H9 (cell line): ENCODE results near the gene MYO18A. TPM values are rescaled to one million over a fixed set of nuclear protein-coding genes. Genes with fewer than 3 reads are reported as not detected.

Experiments used
- DNase-seq: peaks from one replicate; pipeline ENCODE4 v3.0.0-alpha.2; 2017
- H2AFZ ChIP-seq: one replicate; pipeline ENCODE4 v1.6.1; 2013; ENCODE audit warnings: mild to moderate bottlenecking, low read length, control low read depth, moderate library complexity
- H2AK5ac ChIP-seq: 2 replicates; pipeline ENCODE4 v1.6.1; 2013; ENCODE audit warnings: low read length, control low read depth, mixed read lengths; ENCODE audit not compliant: insufficient read length
- H2BK120ac ChIP-seq: one replicate; pipeline ENCODE4 v1.6.1; 2013; ENCODE audit warnings: low read depth, mild to moderate bottlenecking, low read length, control low read depth, inconsistent platforms; ENCODE audit not compliant: poor library complexity, severe bottlenecking
- H2BK12ac ChIP-seq: 2 replicates; pipeline ENCODE4 v1.6.1; 2013; ENCODE audit warnings: low read length, control low read depth, mixed read lengths, low read depth; ENCODE audit not compliant: insufficient read length
- H2BK15ac ChIP-seq: 2 replicates; pipeline ENCODE4 v1.6.1; 2013; ENCODE audit warnings: low read depth, low read length, control low read depth
- H2BK20ac ChIP-seq: one replicate; pipeline ENCODE4 v1.6.1; 2013; ENCODE audit warnings: low read depth, mild to moderate bottlenecking, low read length, control low read depth, inconsistent platforms; ENCODE audit not compliant: poor library complexity, severe bottlenecking
- H2BK5ac ChIP-seq: 2 replicates; pipeline ENCODE4 v1.6.1; 2013; ENCODE audit warnings: low read length, control low read depth, mixed read lengths; ENCODE audit not compliant: insufficient read length
- H3K14ac ChIP-seq: 2 replicates; pipeline ENCODE4 v1.6.1; 2013; ENCODE audit warnings: low read length, control low read depth; ENCODE audit not compliant: insufficient read depth
- H3K18ac ChIP-seq: 2 replicates; pipeline ENCODE4 v1.6.1; 2013; ENCODE audit warnings: low read depth, mild to moderate bottlenecking, mixed read lengths, low read length, control low read depth; ENCODE audit not compliant: insufficient read length
- H3K23ac ChIP-seq: 2 replicates; pipeline ENCODE4 v1.6.1; 2013; ENCODE audit warnings: low read length, control low read depth, mixed read lengths, low read depth; ENCODE audit not compliant: insufficient read length
- H3K23me2 ChIP-seq: 2 replicates; pipeline ENCODE4 v1.6.1; 2013; ENCODE audit warnings: low read depth, mild to moderate bottlenecking, mixed read lengths, low read length, control low read depth; ENCODE audit not compliant: insufficient read length, poor library complexity, severe bottlenecking
- H3K27ac ChIP-seq: 2 replicates; pipeline ENCODE4 v1.5.1; 2013; ENCODE audit warnings: low read length, control low read depth, mixed read lengths, low read depth; ENCODE audit not compliant: insufficient read length
- H3K27me3 ChIP-seq: 2 replicates; pipeline ENCODE4 v1.6.1; 2013; ENCODE audit warnings: low read length, control low read depth, inconsistent platforms; ENCODE audit not compliant: insufficient read depth
- H3K4ac ChIP-seq: 2 replicates; pipeline ENCODE4 v1.6.1; 2013; ENCODE audit warnings: low read depth, mild to moderate bottlenecking, control low read depth, inconsistent platforms, low read length, moderate library complexity
- H3K4me1 ChIP-seq: 2 replicates; pipeline ENCODE4 v1.6.1; 2013; ENCODE audit warnings: low read length, control low read depth, inconsistent platforms; ENCODE audit not compliant: insufficient read depth
- H3K4me2 ChIP-seq: 2 replicates; pipeline ENCODE4 v1.6.1; 2013; ENCODE audit warnings: low read length, control low read depth, mixed read lengths; ENCODE audit not compliant: insufficient read length, insufficient read depth
- H3K56ac ChIP-seq: 2 replicates; pipeline ENCODE4 v1.6.1; 2013; ENCODE audit warnings: low read depth, mild to moderate bottlenecking, mixed read lengths, low read length, control low read depth; ENCODE audit not compliant: insufficient read length
- H3K79me1 ChIP-seq: 2 replicates; pipeline ENCODE4 v1.6.1; 2013; ENCODE audit warnings: low read depth, mild to moderate bottlenecking, moderate library complexity, low read length, control low read depth, inconsistent platforms; ENCODE audit not compliant: insufficient read depth, poor library complexity, severe bottlenecking
- H3K79me2 ChIP-seq: 2 replicates; pipeline ENCODE4 v1.6.1; 2013; ENCODE audit warnings: low read length, control low read depth, inconsistent platforms; ENCODE audit not compliant: insufficient read depth
- H3K9ac ChIP-seq: 2 replicates; pipeline ENCODE4 v1.6.1; 2013; ENCODE audit warnings: low read length, control low read depth, mixed read lengths; ENCODE audit not compliant: insufficient read length; ENCODE audit errors: extremely low read depth
- H3K9me3 ChIP-seq: one replicate; pipeline ENCODE4 v1.6.1; 2013; ENCODE audit warnings: low read depth, low read length, inconsistent platforms; ENCODE audit not compliant: control insufficient read depth
- H3T11ph ChIP-seq: one replicate; pipeline ENCODE4 v1.6.1; 2013; ENCODE audit warnings: mild to moderate bottlenecking, low read length, control low read depth, inconsistent platforms
- H4K20me1 ChIP-seq: one replicate; pipeline ENCODE4 v1.6.1; 2013; ENCODE audit not compliant: control insufficient read depth, insufficient read length, insufficient read depth
- H4K5ac ChIP-seq: 2 replicates; pipeline ENCODE4 v1.6.1; 2013; ENCODE audit warnings: low read depth, mild to moderate bottlenecking, mixed read lengths, low read length, control low read depth; ENCODE audit not compliant: insufficient read length
- H4K8ac ChIP-seq: replicated peaks from 2 replicates; pipeline ENCODE4 v1.6.1; 2013; ENCODE audit warnings: low read length, control low read depth, mixed read lengths, low read depth; ENCODE audit not compliant: insufficient read length
- H4K91ac ChIP-seq: 2 replicates; pipeline ENCODE4 v1.6.1; 2013; ENCODE audit warnings: low read depth, mild to moderate bottlenecking, moderate library complexity, mixed read lengths, low read length, control low read depth; ENCODE audit not compliant: insufficient read length
- H3K27ac Mint-ChIP-seq, 3 experiments: 2 replicates in 2 of 3; 3 replicates in 1 of 3; pipeline ENCODE4 v1.8.0; 2020 to 2021; ENCODE audit warnings: mixed read lengths in 3 of 3, mild to moderate bottlenecking in 1 of 3, moderate library complexity in 1 of 3
- H3K27me3 Mint-ChIP-seq: 2 replicates; pipeline ENCODE4 v1.8.0; 2021; ENCODE audit warnings: low read depth, mild to moderate bottlenecking, moderate library complexity, mixed read lengths
- H3K36me3 Mint-ChIP-seq, 3 experiments: 2 replicates in 2 of 3; 3 replicates in 1 of 3; pipeline ENCODE4 v1.8.0; 2020 to 2021; ENCODE audit warnings: low read depth in 3 of 3, mixed read lengths in 3 of 3; ENCODE audit not compliant: insufficient read depth in 1 of 3
- H3K4me1 Mint-ChIP-seq, 2 experiments: 2 replicates each; pipeline ENCODE4 v1.8.0; 2020; ENCODE audit warnings: mixed read lengths in 2 of 2
- H3K4me3 Mint-ChIP-seq, 2 experiments: 2 replicates in 1 of 2; 3 replicates in 1 of 2; pipeline ENCODE4 v1.8.0; 2020 to 2021; ENCODE audit warnings: mild to moderate bottlenecking in 2 of 2, mixed read lengths in 2 of 2, moderate library complexity in 1 of 2
- H3K9me3 Mint-ChIP-seq, 2 experiments: 2 replicates in 1 of 2; 3 replicates in 1 of 2; pipeline ENCODE4 v1.8.0; 2020; ENCODE audit warnings: mild to moderate bottlenecking in 2 of 2, mixed read lengths in 2 of 2, moderate library complexity in 1 of 2
- CTCF ChIP-seq: fragments of 200-600 bp; sonication (generic); conservative IDR thresholded peaks from 3 replicates; pipeline ENCODE4 v1.8.0; 2021; ENCODE audit warnings: antibody characterized with exemption, mild to moderate bottlenecking
- WGBS: extraction: QIAGEN DNeasy Blood & Tissue Kit; methylation state at CpG from one replicate; pipeline ENCODE4 v1.1.7; 2013; ENCODE audit warnings: missing lambda C conversion rate, low lambda C conversion rate, mixed read lengths; ENCODE audit not compliant: insufficient read length; ENCODE audit errors: extremely low coverage; 5-methylcytosine and 5-hydroxymethylcytosine counted together
- total RNA-seq: library from RNA; stranded (reverse); gene quantifications from 2 replicates; pipeline ENCODE4 v1.2.1, GENCODE V29; 2021

MYO18A gene
- total RNA-seq, 1 experiment from 2014 or later: 21.6 TPM

GRCh38 chr17:29210879-29211278, 30.7 kb upstream of the MYO18A start:
- no CpG with 5 or more reads among the region's 2 CpGs for WGBS
- H4K8ac ChIP-seq: no peak overlapping the region
- no peak for DNase-seq
- H4K20me1 ChIP-seq: no peaks in the 10 kb centered on the region
- no peak overlapping the region for H4K5ac ChIP-seq
- no peak for TF ChIP-seq CTCF
- H3K14ac ChIP-seq: no peak overlapping the region
- no peak overlapping the region for H3K23ac ChIP-seq
- H4K91ac ChIP-seq: no peak overlapping the region
- no peaks in the 10 kb centered on the region for H3K9me3 Mint-ChIP-seq
- H3K4ac ChIP-seq: no peak overlapping the region
- no peaks in the 10 kb centered on the region for H3K79me1 ChIP-seq
- H3K79me2 ChIP-seq: no peaks in the 10 kb centered on the region
- no peak overlapping the region for H3K9ac ChIP-seq
- no peak overlapping the region for H2BK15ac ChIP-seq
- H3K27ac Mint-ChIP-seq: no peak overlapping the region
- no peak overlapping the region for H3T11ph ChIP-seq
- H2BK20ac ChIP-seq: no peak overlapping the region
- H3K27ac ChIP-seq: no peak overlapping the region
- no peak overlapping the region for H3K56ac ChIP-seq
- H2BK12ac ChIP-seq: no peak overlapping the region
- H3K4me1 ChIP-seq: peaks cover 4% of the 10 kb centered on the region; the same call in 1 of the 2 replicates
- H2AK5ac ChIP-seq: no peak overlapping the region
- no peaks in the 10 kb centered on the region for H3K9me3 ChIP-seq
- H3K23me2 ChIP-seq: no peaks in the 10 kb centered on the region
- no peak overlapping the region for H2BK5ac ChIP-seq
- no peaks in the 10 kb centered on the region for H3K27me3 Mint-ChIP-seq
- H3K4me3 Mint-ChIP-seq: no peak overlapping the region
- no peaks in the 10 kb centered on the region for H3K27me3 ChIP-seq
- no peak overlapping the region for H2AFZ ChIP-seq
- no peak overlapping the region for H3K4me2 ChIP-seq
- peaks cover 15 to 18% of the 10 kb centered on the region in 2 experiments for H3K4me1 Mint-ChIP-seq
- H2BK120ac ChIP-seq: no peak overlapping the region
- H3K18ac ChIP-seq: no peak overlapping the region
- H3K36me3 Mint-ChIP-seq: no peaks in the 10 kb centered on the region
